Cardiac muscle cell (in vitro differentiated cells and primary cell): Measurements from ENCODE around the gene EFCAB8. TPM values are rescaled to one million over a fixed set of nuclear protein-coding genes. Genes with fewer than 3 reads are reported as not detected.

Source experiments
- DNase-seq, 2 donors: peaks; one replicate each; pipeline versions ENCODE4 v3.0.0 to v3.0.0-alpha.2; 2010 to 2017; ENCODE audit warnings: low read depth in 1 of 2, low spot score in 1 of 2
- H3K27ac ChIP-seq: fragments of 200-600 bp; sonication (generic); 2 replicates; pipeline ENCODE4 v1.5.1; 2016
- H3K27me3 ChIP-seq: fragments of 200-600 bp; sonication (generic); 2 replicates; pipeline ENCODE4 v1.6.0; 2016; ENCODE audit warnings: control low read depth
- H3K36me3 ChIP-seq: fragments of 200-600 bp; sonication (generic); 2 replicates; pipeline ENCODE4 v1.5.1; 2016; ENCODE audit warnings: control low read depth
- H3K4me1 ChIP-seq: fragments of 200-600 bp; sonication (generic); 2 replicates; pipeline ENCODE4 v1.8.1; 2017; ENCODE audit warnings: low read depth, mild to moderate bottlenecking, mixed run types
- H3K4me3 ChIP-seq: fragments of 200-600 bp; sonication (generic); 2 replicates; pipeline ENCODE4 v1.5.1; 2016; ENCODE audit warnings: mild to moderate bottlenecking
- H3K9me3 ChIP-seq: fragments of 200-600 bp; sonication (generic); 2 replicates; pipeline ENCODE4 v1.5.1; 2017; ENCODE audit warnings: low read depth, mild to moderate bottlenecking, control low read depth
- CTCF ChIP-seq: IDR thresholded peaks from 2 replicates; pipeline ENCODE4 v1.5.1; 2012; ENCODE audit warnings: low read depth, mild to moderate bottlenecking, low read length
- polyA plus RNA-seq: library from polyadenylated mRNA; unstranded; fragments of >200 nt; fragmentation: Nextera tagmentation; extraction: Ambion mirVana; gene quantifications from 2 replicates; pipeline ENCODE4 v1.2.1, GENCODE V29; 2016
- total RNA-seq: library from RNA; depleted of rRNA; stranded (reverse); fragments of >200 nt; gene quantifications from 2 replicates; pipeline ENCODE4 v1.2.3, GENCODE V29; 2016

Gene EFCAB8
- total and polyA plus RNA-seq, 2 experiments from 2014 or later: 0.54 TPM; not detected in 1

DNA sequence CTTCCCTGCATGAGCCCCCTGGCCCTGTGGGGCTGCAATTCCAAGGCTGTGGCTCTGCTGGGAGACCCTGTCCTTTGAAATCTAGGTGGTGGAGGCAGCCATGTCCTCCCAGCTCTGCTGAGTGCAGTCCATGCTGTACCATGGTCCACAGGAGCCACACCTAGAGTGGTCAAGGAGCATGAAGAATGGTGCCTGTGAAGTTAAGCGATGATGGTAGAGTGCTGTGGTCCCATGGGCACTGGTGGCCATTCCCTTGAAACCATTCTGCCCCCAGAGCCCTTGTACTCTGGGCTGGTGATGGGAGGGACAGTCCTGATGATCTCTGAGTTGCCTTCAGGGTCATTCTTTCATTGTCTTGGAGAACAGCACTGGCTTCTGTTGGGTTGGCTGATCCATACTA lies 55.3 kb downstream of the EFCAB8 start:
- Histone ChIP-seq H3K9me3 (no peaks in the 10 kb centered on the region), H3K4me1 (no peaks in the 10 kb centered on the region), H3K27ac (no peak overlapping the region), H3K27me3 (no peaks in the 10 kb centered on the region), H3K36me3 (no peaks in the 10 kb centered on the region), H3K4me3 (no peak overlapping the region)
- TF ChIP-seq CTCF: no peak
- DNase-seq: no peak

GRCh38 chr20:32917191-32917950 lies 58.6 kb downstream of the EFCAB8 start:
- no peak overlapping the region for H3K27ac ChIP-seq
- no peaks in the 10 kb centered on the region for H3K4me1 ChIP-seq
- DNase-seq: no peak
- no peaks in the 10 kb centered on the region for H3K27me3 ChIP-seq
- H3K9me3 ChIP-seq: no peaks in the 10 kb centered on the region
- no peak for TF ChIP-seq CTCF
- H3K4me3 ChIP-seq: no peak overlapping the region
- H3K36me3 ChIP-seq: no peaks in the 10 kb centered on the region

DNA sequence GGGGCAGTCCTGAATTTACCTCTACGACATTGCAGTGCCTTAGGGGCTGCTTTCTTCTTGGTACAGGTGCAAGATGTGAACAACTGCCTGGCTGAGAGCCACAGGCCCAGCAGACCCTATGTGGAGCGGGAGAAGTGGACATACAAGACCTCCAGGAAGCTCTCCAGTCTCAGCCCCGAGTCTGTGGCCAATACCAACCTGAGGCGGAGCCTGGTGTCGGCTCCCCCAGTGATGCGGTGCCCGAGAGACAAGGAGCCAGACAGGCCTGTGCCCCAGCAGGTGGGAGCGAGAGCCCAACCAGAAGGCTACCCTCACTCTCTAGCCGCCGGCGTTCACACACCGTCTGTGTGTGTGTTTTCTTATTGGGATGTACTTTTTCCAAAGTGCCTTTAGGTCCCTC lies 59.6 kb downstream of the EFCAB8 start:
- H3K4me3 ChIP-seq: no peak overlapping the region
- H3K36me3 ChIP-seq: no peaks in the 10 kb centered on the region
- DNase-seq: no peak
- no peak overlapping the region for H3K27ac ChIP-seq
- no peaks in the 10 kb centered on the region for H3K9me3 ChIP-seq
- TF ChIP-seq CTCF: no peak
- H3K4me1 ChIP-seq: no peaks in the 10 kb centered on the region
- H3K27me3 ChIP-seq: no peaks in the 10 kb centered on the region

DNA sequence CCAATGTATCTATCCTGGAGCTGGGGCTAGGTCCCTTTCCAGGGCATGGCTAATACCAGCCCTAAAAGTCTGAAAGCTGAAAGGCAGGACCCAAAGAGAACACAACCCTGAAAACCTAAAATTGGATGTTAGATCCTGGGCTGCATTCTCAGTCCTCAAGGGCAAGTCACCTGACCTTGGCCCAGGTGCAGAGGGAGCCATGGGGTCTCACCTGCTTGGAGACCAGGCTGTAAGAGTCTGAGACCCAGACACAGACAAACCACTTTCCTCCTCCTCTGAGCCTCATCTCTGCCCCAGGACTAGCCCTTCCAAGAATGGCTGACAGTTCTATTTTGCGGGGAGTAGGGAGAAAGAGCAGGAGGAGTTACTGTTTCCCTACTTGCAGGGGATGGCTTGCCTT lies 60.0 kb downstream of the EFCAB8 start:
- H3K4me1 ChIP-seq: no peaks in the 10 kb centered on the region
- no peaks in the 10 kb centered on the region for H3K27me3 ChIP-seq
- DNase-seq: no peak
- no peak overlapping the region for H3K27ac ChIP-seq
- TF ChIP-seq CTCF: no peak
- H3K9me3 ChIP-seq: no peaks in the 10 kb centered on the region
- H3K4me3 ChIP-seq: no peak overlapping the region
- H3K36me3 ChIP-seq: no peaks in the 10 kb centered on the region

DNA sequence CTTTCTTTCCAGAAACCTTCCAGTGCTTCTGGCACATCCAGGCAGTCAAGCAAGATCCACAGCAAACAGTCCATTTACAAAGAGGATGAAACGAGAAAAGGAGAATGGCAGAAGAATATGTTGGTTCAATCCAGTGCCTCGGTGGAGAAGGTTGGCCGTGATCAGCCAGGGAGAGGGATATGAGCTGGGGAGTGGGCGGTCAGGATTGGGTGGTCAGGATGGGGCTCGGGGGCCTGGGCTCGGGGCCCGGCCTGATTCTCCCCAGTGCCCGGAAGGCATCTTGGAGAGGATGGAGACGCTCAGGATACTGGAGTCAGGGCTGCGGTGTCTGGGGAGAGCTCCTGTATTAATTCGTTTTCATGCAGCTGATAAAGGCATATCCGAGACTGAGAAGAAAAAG lies 61.3 kb downstream of the EFCAB8 start:
- Histone ChIP-seq H3K36me3 (no peaks in the 10 kb centered on the region), H3K9me3 (no peaks in the 10 kb centered on the region), H3K27me3 (no peaks in the 10 kb centered on the region), H3K4me3 (no peak overlapping the region), H3K27ac (no peak overlapping the region), H3K4me1 (no peaks in the 10 kb centered on the region)
- no peak for TF ChIP-seq CTCF
- no peak for DNase-seq
